Uterus (tissue), 4 donors: ENCODE results near the gene ACACB. TPM values are rescaled to one million over a fixed set of nuclear protein-coding genes. Genes with fewer than 3 reads are reported as not detected.
A peak's percentile ranks its signal among the peaks of the same experiment; 100 is the strongest.

Experiments
- DNase-seq, 2 donors: peaks; one replicate each; pipeline ENCODE4 v3.0.0-alpha.2; 2019 to 2020
- H3K27ac ChIP-seq, 2 donors: fragments of 200-600 bp; sonication (generic); 1 replicate in 1 of 2; 2 replicates in 1 of 2; pipeline ENCODE4 v1.5.1; 2016 to 2018
- H3K27me3 ChIP-seq, 2 donors: fragments of 200-600 bp; sonication (generic); one replicate each; pipeline ENCODE4 v1.5.1; 2018 to 2019; ENCODE audit warnings: control low read depth in 1 of 2
- H3K36me3 ChIP-seq, 2 donors: fragments of 200-600 bp; sonication (generic); one replicate each; pipeline ENCODE4 v1.5.1; 2019; ENCODE audit warnings: control low read depth in 1 of 2
- H3K4me1 ChIP-seq, 2 donors: fragments of 200-600 bp; sonication (generic); one replicate each; pipeline ENCODE4 v1.5.1; 2018 to 2019; ENCODE audit warnings: control low read depth in 1 of 2
- H3K4me3 ChIP-seq, 2 donors: fragments of 200-600 bp; sonication (generic); 1 replicate in 1 of 2; 2 replicates in 1 of 2; pipeline ENCODE4 v1.5.1; 2018 to 2019; ENCODE audit warnings: mild to moderate bottlenecking in 1 of 2
- H3K9me3 ChIP-seq, 2 donors: fragments of 200-600 bp; sonication (generic); one replicate each; pipeline ENCODE4 v1.5.1; 2019; ENCODE audit warnings: control low read depth in 1 of 2
- CTCF ChIP-seq, 4 experiments: fragments of 200-600 bp in 2 of 4; fragments of 450-650 bp in 2 of 4; sonication (generic) in 2 of 4; IDR thresholded peaks; one replicate each; pipeline ENCODE4 v1.5.1; 2016 to 2019; ENCODE audit warnings: antibody characterized with exemption in 4 of 4, mild to moderate bottlenecking in 2 of 4, moderate library complexity in 1 of 4
- POLR2A ChIP-seq, 2 donors: fragments of 450-650 bp; IDR thresholded peaks; one replicate each; pipeline ENCODE4 v1.6.1; 2016; ENCODE audit warnings: antibody characterized with exemption in 2 of 2, mild to moderate bottlenecking in 1 of 2, moderate library complexity in 1 of 2
- intact Hi-C: fragments of 100-400 bp; cut with DNase I; formaldehyde crosslinking; loops from one replicate; pipeline ENCODE4 v1.15.1; 2023; ENCODE audit warnings: low total_unique reads
- total RNA-seq, 4 donors: library from RNA; depleted of rRNA in 3 of 4; stranded (reverse); fragments of >200 nt in 3 of 4; gene quantifications; one replicate each; pipeline versions ENCODE4 v1.1.0 to v1.2.4, GENCODE V29; 2014 to 2023
- donor health status: DM: yes; HTN: yes; CAD: no.

Gene ACACB
- total RNA-seq, 4 donors from 2014 or later, result 22.0 to 137 (median 97.2) TPM

- Histone ChIP-seq H3K27me3 (no peaks in the 10 kb centered on the region), H3K9me3 (no peaks in the 10 kb centered on the region), H3K4me3 (no peak overlapping the region), H3K27ac (peak overlapping the region in 1 of 2 donors; percentile 86), H3K36me3 (no peaks in the 10 kb centered on the region), H3K4me1 (peaks cover 0 to 7% of the 10 kb centered on the region in 2 donors)
- TF ChIP-seq CTCF (IDR thresholded peaks at IDR 0.05) (no peak), POLR2A (IDR thresholded peaks at IDR 0.05) (no peak)
- intact Hi-C loops, result no loop called here
- DNase-seq, result no peak
These were observed 39.6 kb downstream of the ACACB start for GRCh38 chr12:109156036-109156435.

DNA sequence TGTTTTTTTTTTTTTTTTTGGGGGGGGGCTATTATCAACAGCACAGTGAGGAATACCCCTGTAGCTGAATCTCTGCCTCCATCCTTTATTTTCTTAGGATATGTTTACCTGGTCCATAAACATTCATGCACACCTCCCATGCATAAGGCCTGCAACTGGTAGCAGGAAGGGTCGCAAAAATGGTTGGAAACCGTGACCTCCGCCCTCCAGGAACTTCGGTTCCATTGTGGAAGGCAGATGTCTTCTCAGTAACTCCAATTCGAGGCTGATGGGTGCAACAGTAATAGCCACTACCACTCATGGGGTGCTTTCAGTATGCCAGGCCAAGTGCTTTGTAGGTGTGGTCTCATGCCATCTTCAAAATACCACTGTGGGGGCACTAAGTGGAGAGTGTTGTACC, 40.2 kb downstream of the ACACB start:
- Histone ChIP-seq H3K9me3 (no peaks in the 10 kb centered on the region), H3K4me3 (no peak overlapping the region), H3K4me1 (peaks cover 0 to 7% of the 10 kb centered on the region in 2 donors), H3K27me3 (no peaks in the 10 kb centered on the region), H3K27ac (peak overlapping the region; percentile 41 to 86), H3K36me3 (no peaks in the 10 kb centered on the region)
- no peak for DNase-seq
- intact Hi-C loops, result no loop called here
- no peak for TF ChIP-seq CTCF (IDR thresholded peaks at IDR 0.05)
- no peak for TF ChIP-seq POLR2A (IDR thresholded peaks at IDR 0.05)

GRCh38 chr12:109157986-109158385, 41.6 kb downstream of the ACACB start:
- intact Hi-C loops, result no loop called here
- H3K27me3 ChIP-seq, result no peaks in the 10 kb centered on the region
- peak overlapping the region; percentile 41 to 86 for H3K27ac ChIP-seq
- H3K4me3 ChIP-seq, result no peak overlapping the region
- no peaks in the 10 kb centered on the region for H3K9me3 ChIP-seq
- no peak for DNase-seq
- H3K36me3 ChIP-seq, result no peaks in the 10 kb centered on the region
- H3K4me1 ChIP-seq, result peaks cover 0 to 7% of the 10 kb centered on the region in 2 donors
- no peak for TF ChIP-seq CTCF (IDR thresholded peaks at IDR 0.05)
- no peak for TF ChIP-seq POLR2A (IDR thresholded peaks at IDR 0.05)

DNA sequence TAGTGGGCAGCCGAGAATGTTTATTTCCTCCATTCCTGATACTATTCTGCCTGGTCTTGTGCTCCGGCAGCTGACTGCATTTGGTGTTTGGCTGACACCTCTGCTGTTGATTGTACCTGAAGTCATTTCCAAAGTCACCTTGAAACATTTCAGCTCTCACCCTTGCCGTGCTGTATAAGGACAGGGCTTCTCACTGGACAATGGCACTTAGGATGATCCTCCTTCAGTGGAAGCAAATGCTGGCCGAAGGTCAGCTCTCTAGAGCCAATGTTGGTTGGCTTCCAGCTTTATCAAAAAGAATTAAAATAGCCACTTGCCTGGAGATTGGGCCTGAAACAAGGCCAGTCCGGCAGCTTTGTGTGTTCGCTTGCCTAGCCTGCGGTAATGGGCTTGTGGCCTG, 44.0 kb downstream of the ACACB start:
- intact Hi-C loops, result no loop called here
- TF ChIP-seq CTCF (IDR thresholded peaks at IDR 0.05) (no peak), POLR2A (IDR thresholded peaks at IDR 0.05) (no peak)
- Histone ChIP-seq H3K9me3 (no peaks in the 10 kb centered on the region), H3K4me1 (peaks cover 0 to 7% of the 10 kb centered on the region in 2 donors), H3K27ac (peak overlapping the region; percentile 22 to 86), H3K27me3 (no peaks in the 10 kb centered on the region), H3K36me3 (no peaks in the 10 kb centered on the region), H3K4me3 (no peak overlapping the region)
- no peak for DNase-seq

GRCh38 chr12:109160873-109161272, 44.5 kb downstream of the ACACB start:
- intact Hi-C loops, result no loop called here
- H3K4me1 ChIP-seq, result peaks cover 0 to 7% of the 10 kb centered on the region in 2 donors

More at GRCh38 chr12:109160873-109161272, 44.5 kb downstream of the ACACB start:
- DNase-seq, result no peak
- TF ChIP-seq POLR2A (IDR thresholded peaks at IDR 0.05) (no peak), CTCF (IDR thresholded peaks at IDR 0.05) (no peak)
- Histone ChIP-seq H3K27ac (peak overlapping the region; percentile 22 to 86), H3K4me3 (no peak overlapping the region), H3K36me3 (no peaks in the 10 kb centered on the region), H3K9me3 (no peaks in the 10 kb centered on the region), H3K27me3 (no peaks in the 10 kb centered on the region)
